ENCODE results near the gene SDF2L1. TPM values are rescaled to one million over a fixed set of nuclear protein-coding genes. Genes with fewer than 3 reads are reported as not detected.
"Not testable (repeated sequence)": the region's sequence is repeated elsewhere in the genome, so short reads cannot be mapped to it uniquely, and the experiment has no call there.

SDF2L1 gene
- total RNA-seq, 1 donor: 18.3 TPM

DNA sequence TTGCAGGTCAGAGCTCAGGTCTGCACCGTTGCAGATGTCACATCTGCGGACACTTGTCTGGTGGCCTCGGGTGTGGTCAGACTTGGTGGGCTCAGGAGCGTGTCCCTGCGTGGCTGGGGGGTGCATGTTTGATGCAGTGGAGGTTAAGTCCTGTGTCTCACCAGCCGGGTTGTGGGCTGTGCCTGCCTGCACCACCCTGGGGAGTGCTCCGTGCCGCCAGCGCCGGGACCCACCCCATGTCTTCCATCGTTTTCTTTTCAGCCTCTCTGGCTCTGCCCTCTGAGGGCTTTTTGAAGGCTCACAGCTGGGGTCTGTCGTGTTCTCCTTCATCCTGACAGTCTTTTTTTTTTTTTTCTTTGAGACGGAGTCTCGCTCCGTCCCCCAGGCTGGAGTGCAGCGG lies 49.7 kb downstream of the SDF2L1 start:
- H3K4me3 ChIP-seq (ENCODE audit: low read depth, low read length): no peak overlapping the region
- TF ChIP-seq, protein P1, sequence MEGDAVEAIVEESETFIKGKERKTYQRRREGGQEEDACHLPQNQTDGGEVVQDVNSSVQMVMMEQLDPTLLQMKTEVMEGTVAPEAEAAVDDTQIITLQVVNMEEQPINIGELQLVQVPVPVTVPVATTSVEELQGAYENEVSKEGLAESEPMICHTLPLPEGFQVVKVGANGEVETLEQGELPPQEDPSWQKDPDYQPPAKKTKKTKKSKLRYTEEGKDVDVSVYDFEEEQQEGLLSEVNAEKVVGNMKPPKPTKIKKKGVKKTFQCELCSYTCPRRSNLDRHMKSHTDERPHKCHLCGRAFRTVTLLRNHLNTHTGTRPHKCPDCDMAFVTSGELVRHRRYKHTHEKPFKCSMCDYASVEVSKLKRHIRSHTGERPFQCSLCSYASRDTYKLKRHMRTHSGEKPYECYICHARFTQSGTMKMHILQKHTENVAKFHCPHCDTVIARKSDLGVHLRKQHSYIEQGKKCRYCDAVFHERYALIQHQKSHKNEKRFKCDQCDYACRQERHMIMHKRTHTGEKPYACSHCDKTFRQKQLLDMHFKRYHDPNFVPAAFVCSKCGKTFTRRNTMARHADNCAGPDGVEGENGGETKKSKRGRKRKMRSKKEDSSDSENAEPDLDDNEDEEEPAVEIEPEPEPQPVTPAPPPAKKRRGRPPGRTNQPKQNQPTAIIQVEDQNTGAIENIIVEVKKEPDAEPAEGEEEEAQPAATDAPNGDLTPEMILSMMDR (IDR thresholded peaks at IDR 0.05; ENCODE audit: insufficient read depth, low read length): no peak
- DNase-seq (ENCODE audit: low read depth): no peak

DNA sequence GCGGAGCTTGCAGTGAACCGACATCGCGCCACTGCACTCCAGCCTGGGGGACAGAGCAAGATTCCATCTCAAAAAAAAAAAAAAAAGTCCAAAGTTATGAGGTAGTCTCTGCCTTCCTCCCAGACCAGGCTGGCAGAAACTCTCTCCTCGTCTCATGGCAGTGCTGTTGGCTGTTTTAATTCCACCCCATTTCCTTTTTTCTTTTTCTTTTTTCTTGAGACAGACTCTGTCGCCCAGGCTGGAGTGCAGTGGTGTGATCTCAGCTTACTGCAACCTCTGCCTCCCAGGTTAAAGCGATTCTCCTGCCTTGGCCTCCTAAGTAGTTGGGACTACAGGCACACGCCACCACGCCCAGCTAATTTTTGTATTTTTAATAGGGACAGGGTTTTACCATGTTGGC lies 50.8 kb downstream of the SDF2L1 start:
- H3K4me3 ChIP-seq (ENCODE audit: low read depth, low read length); DNase-seq (ENCODE audit: low read depth): not testable (repeated sequence)

DNA sequence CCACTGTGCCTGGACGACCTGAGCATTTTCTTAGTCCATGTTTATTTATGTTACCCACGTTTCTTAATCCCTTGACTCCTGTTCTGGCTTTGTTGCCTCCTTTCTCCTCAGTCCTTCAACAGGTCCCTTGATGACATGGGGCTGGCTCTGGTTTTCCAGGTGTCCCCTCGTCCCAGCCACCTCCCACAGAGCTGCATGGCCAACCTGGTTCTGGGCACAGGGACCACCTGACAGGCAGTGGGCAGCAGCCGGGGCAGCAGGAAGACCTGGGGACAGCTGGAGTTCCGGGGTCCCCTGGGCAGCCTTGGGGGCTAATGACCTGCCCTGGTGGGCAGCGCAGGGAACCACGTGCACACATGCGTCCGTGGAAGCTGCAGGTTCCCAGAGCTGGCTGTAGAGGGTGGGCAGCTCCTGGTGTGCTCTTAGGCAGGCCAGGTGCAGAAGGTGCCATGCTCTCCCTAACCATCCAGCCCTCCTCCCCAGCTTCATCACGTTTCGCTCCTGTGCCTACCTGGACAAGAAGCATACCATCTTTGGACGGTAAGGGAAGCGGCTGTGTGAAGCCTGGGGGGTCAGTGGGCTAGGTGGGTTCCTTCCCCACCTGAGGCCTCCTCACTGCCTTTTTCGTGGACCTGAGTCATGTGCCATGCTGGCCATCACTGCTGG lies 51.4 kb downstream of the SDF2L1 start:
- DNase-seq (ENCODE audit: low read depth): no peak
- TF ChIP-seq, protein P1 (IDR thresholded peaks at IDR 0.05; ENCODE audit: insufficient read depth, low read length): no peak

More for the DNA sequence above, 51.4 kb downstream of the SDF2L1 start:
- no peak overlapping the region for H3K4me3 ChIP-seq (ENCODE audit: low read depth, low read length)

Small RNA genes lying within 50 kb of the gene (small RNA-seq; reads per million reads assigned to genes)
- 3.4 reads per million, percentile 83 among the genes with 10 or more reads in this experiment for gene MIR301B

Other genes with a start within 250 kb of the SDF2L1 start
- 2.0 and 3.3 TPM in 2 replicates for gene HIC2, start 224.9 kb upstream of the SDF2L1 start, total RNA-seq (ENCODE audit: low replicate concordance)
- 0.08 and 0.45 TPM in 2 replicates for gene TMEM191C, start 174.9 kb upstream of the SDF2L1 start, total RNA-seq (ENCODE audit: low replicate concordance)
- 0.49 and 0.63 TPM in 2 replicates for gene RIMBP3C, start 90.8 kb upstream of the SDF2L1 start, total RNA-seq (ENCODE audit: low replicate concordance)
- gene UBE2L3, start 74.6 kb upstream of the SDF2L1 start, total RNA-seq (ENCODE audit: low replicate concordance): 39.0 and 59.7 TPM in 2 replicates
- 14.6 and 25.2 TPM in 2 replicates for gene YDJC, start 12.3 kb upstream of the SDF2L1 start, total RNA-seq (ENCODE audit: low replicate concordance)
- gene CCDC116, start 9.5 kb upstream of the SDF2L1 start, total RNA-seq (ENCODE audit: low replicate concordance): 0.18 and 0.25 TPM in 2 replicates
- 10.0 and 30.5 TPM in 2 replicates for gene PPIL2, start 23.7 kb downstream of the SDF2L1 start, total RNA-seq (ENCODE audit: low replicate concordance)
- 1.3 and 4.4 TPM in 2 replicates for gene YPEL1, start 93.5 kb downstream of the SDF2L1 start, total RNA-seq (ENCODE audit: low replicate concordance)
- gene MAPK1, start 225.3 kb downstream of the SDF2L1 start, total RNA-seq (ENCODE audit: low replicate concordance): 23.1 and 74.2 TPM in 2 replicates